Smooth muscle cell (in vitro differentiated cells): ENCODE measurements around the gene RPS6KA2. TPM values are rescaled to one million over a fixed set of nuclear protein-coding genes. Genes with fewer than 3 reads are reported as not detected.

Source experiments
- DNase-seq: peaks from one replicate; lab custom pipeline; 2025; ENCODE audit not compliant: unreplicated experiment; lab: John Stamatoyannopoulos, UW
- H2AFZ ChIP-seq: fragments of 200-600 bp; sonication (generic); 2 replicates; pipeline ENCODE4 v1.6.0; 2016; ENCODE audit warnings: antibody characterized with exemption, low read depth, mild to moderate bottlenecking
- H3F3A ChIP-seq: fragments of 200-600 bp; sonication (generic); 2 replicates; pipeline ENCODE4 v1.6.0; 2017; ENCODE audit warnings: antibody characterized with exemption, low read depth
- H3K27ac ChIP-seq: fragments of 200-600 bp; sonication (generic); 2 replicates; pipeline ENCODE4 v1.5.1; 2016; ENCODE audit warnings: low read depth, mild to moderate bottlenecking
- H3K27me3 ChIP-seq: fragments of 200-600 bp; sonication (generic); 2 replicates; pipeline ENCODE4 v1.6.1; 2016; ENCODE audit warnings: low read depth, mild to moderate bottlenecking
- H3K36me3 ChIP-seq: fragments of 200-600 bp; sonication (generic); 2 replicates; pipeline ENCODE4 v1.5.1; 2016; ENCODE audit warnings: low read depth
- H3K4me1 ChIP-seq: fragments of 200-600 bp; sonication (generic); 2 replicates; pipeline ENCODE4 v1.5.1; 2016; ENCODE audit warnings: low read depth
- H3K4me2 ChIP-seq: fragments of 200-600 bp; sonication (generic); 2 replicates; pipeline ENCODE4 v1.6.0; 2016; ENCODE audit warnings: mild to moderate bottlenecking
- H3K4me3 ChIP-seq: fragments of 200-600 bp; sonication (generic); 2 replicates; pipeline ENCODE4 v1.5.1; 2016; ENCODE audit warnings: mild to moderate bottlenecking
- H3K79me2 ChIP-seq: fragments of 200-600 bp; sonication (generic); 2 replicates; pipeline ENCODE4 v1.6.0; 2016; ENCODE audit warnings: low read depth, mild to moderate bottlenecking
- H3K9ac ChIP-seq: fragments of 200-600 bp; sonication (generic); 2 replicates; pipeline ENCODE4 v1.6.0; 2016; ENCODE audit warnings: low read depth
- H3K9me3 ChIP-seq: fragments of 200-600 bp; sonication (generic); replicated peaks from 2 replicates; pipeline ENCODE4 v1.5.1; 2016; ENCODE audit warnings: low read depth
- H4K20me1 ChIP-seq: fragments of 200-600 bp; sonication (generic); 2 replicates; pipeline ENCODE4 v1.6.0; 2016; ENCODE audit warnings: low read depth
- CTCF ChIP-seq: fragments of 200-600 bp; sonication (generic); IDR thresholded peaks from 2 replicates; pipeline ENCODE4 v1.5.1; 2017; ENCODE audit warnings: borderline replicate concordance, mild to moderate bottlenecking, antibody characterized with exemption; ENCODE audit not compliant: insufficient read depth, poor library complexity, severe bottlenecking
- WGBS: methylation state at CpG from one replicate; pipeline ENCODE4 v1.1.7; 2016; ENCODE audit warnings: low lambda C conversion rate; 5-methylcytosine and 5-hydroxymethylcytosine counted together
- polyA plus RNA-seq: library from polyadenylated mRNA; unstranded; fragments of >200 nt; fragmentation: Nextera tagmentation; extraction: Ambion mirVana; gene quantifications from 2 replicates; pipeline ENCODE4 v1.2.1, GENCODE V29; 2016
- total RNA-seq: library from RNA; depleted of rRNA; stranded (reverse); fragments of >200 nt; gene quantifications from 2 replicates; pipeline ENCODE4 v1.2.3, GENCODE V29; 2014

The RPS6KA2 gene
- total and polyA plus RNA-seq, 2 experiments from 2014 or later = 7.8 to 10.4 TPM

GRCh38 chr6:166400181-166400580 is 226.9 kb downstream of the RPS6KA2 start:
- Histone ChIP-seq H3K36me3 (no peaks in the 10 kb centered on the region), H3K9me3 (no peaks in the 10 kb centered on the region), H4K20me1 (no peaks in the 10 kb centered on the region), H3K27ac (no peak overlapping the region), H3F3A (no peaks in the 10 kb centered on the region), H3K4me1 (no peaks in the 10 kb centered on the region), H2AFZ (no peak overlapping the region), H3K4me2 (no peak overlapping the region), H3K27me3 (no peaks in the 10 kb centered on the region), H3K9ac (no peak overlapping the region), H3K4me3 (no peak overlapping the region), H3K79me2 (no peaks in the 10 kb centered on the region)
- TF ChIP-seq CTCF = no peak
- 93% methylated on average over 2 of the region's 2 CpGs for WGBS
- DNase-seq = no peak

- Histone ChIP-seq H3K27ac (no peak overlapping the region), H2AFZ (no peak overlapping the region), H3K4me3 (no peak overlapping the region), H3K79me2 (no peaks in the 10 kb centered on the region), H3K9me3 (no peaks in the 10 kb centered on the region), H3K4me1 (no peaks in the 10 kb centered on the region), H3F3A (no peaks in the 10 kb centered on the region), H4K20me1 (no peaks in the 10 kb centered on the region), H3K36me3 (no peaks in the 10 kb centered on the region), H3K4me2 (no peak overlapping the region), H3K27me3 (no peaks in the 10 kb centered on the region), H3K9ac (no peak overlapping the region)
- 97% methylated on average over 3 of the region's 3 CpGs for WGBS
- DNase-seq = no peak
- no peak for TF ChIP-seq CTCF
These were observed 228.7 kb downstream of the RPS6KA2 start for GRCh38 chr6:166398348-166398747.

- WGBS = 92% methylated on average over 4 of the region's 4 CpGs
- H3F3A ChIP-seq = no peaks in the 10 kb centered on the region
- H3K79me2 ChIP-seq = no peaks in the 10 kb centered on the region
- no peaks in the 10 kb centered on the region for H4K20me1 ChIP-seq
- H3K4me3 ChIP-seq = no peak overlapping the region
- no peak for TF ChIP-seq CTCF
- no peaks in the 10 kb centered on the region for H3K9me3 ChIP-seq
- no peak for DNase-seq
- H3K36me3 ChIP-seq = no peaks in the 10 kb centered on the region
- no peaks in the 10 kb centered on the region for H3K27me3 ChIP-seq
- H3K27ac ChIP-seq = no peak overlapping the region
- no peak overlapping the region for H2AFZ ChIP-seq
- H3K4me2 ChIP-seq = no peak overlapping the region
- H3K4me1 ChIP-seq = no peaks in the 10 kb centered on the region
- no peak overlapping the region for H3K9ac ChIP-seq
These were observed 229.2 kb downstream of the RPS6KA2 start for GRCh38 chr6:166397849-166398248.

GRCh38 chr6:166395778-166396177 is 231.3 kb downstream of the RPS6KA2 start:
- H3K79me2 ChIP-seq = no peaks in the 10 kb centered on the region
- no peak for TF ChIP-seq CTCF
- WGBS = 83% methylated on average over 6 of the region's 6 CpGs
- no peaks in the 10 kb centered on the region for H3K36me3 ChIP-seq
- no peaks in the 10 kb centered on the region for H3F3A ChIP-seq
- H3K9ac ChIP-seq = no peak overlapping the region
- no peaks in the 10 kb centered on the region for H3K9me3 ChIP-seq
- no peaks in the 10 kb centered on the region for H3K4me1 ChIP-seq
- H4K20me1 ChIP-seq = no peaks in the 10 kb centered on the region
- H2AFZ ChIP-seq = no peak overlapping the region
- H3K27ac ChIP-seq = no peak overlapping the region
- no peak overlapping the region for H3K4me3 ChIP-seq
- no peak overlapping the region for H3K4me2 ChIP-seq
- no peaks in the 10 kb centered on the region for H3K27me3 ChIP-seq
- no peak for DNase-seq
